HUES48 (cell line): Measurements from ENCODE around the gene SPIN1.
A peak's percentile ranks its signal among the peaks of the same experiment; 100 is the strongest.

ENCODE experiments used
- H3K27ac ChIP-seq: one replicate; pipeline ENCODE4 v1.7.0; 2013; ENCODE audit warnings: low read depth, low read length, inconsistent platforms
- H3K27me3 ChIP-seq: 2 replicates; pipeline ENCODE4 v1.6.1; 2013; ENCODE audit warnings: mild to moderate bottlenecking, low read length; ENCODE audit not compliant: control insufficient read depth, insufficient read depth
- H3K36me3 ChIP-seq: 2 replicates; pipeline ENCODE4 v1.6.1; 2013; ENCODE audit warnings: low read length; ENCODE audit not compliant: control insufficient read depth, insufficient read depth
- H3K4me1 ChIP-seq: 2 replicates; pipeline ENCODE4 v1.6.1; 2013; ENCODE audit warnings: mild to moderate bottlenecking, low read length; ENCODE audit not compliant: control insufficient read depth, insufficient read depth
- H3K4me3 ChIP-seq: 2 replicates; pipeline ENCODE4 v1.5.1; 2013; ENCODE audit warnings: mild to moderate bottlenecking, low read depth, low read length
- H3K9ac ChIP-seq: 2 replicates; pipeline ENCODE4 v1.6.1; 2013; ENCODE audit warnings: mild to moderate bottlenecking, low read depth, low read length, moderate library complexity
- H3K9me3 ChIP-seq: 2 replicates; pipeline ENCODE4 v1.6.1; 2013; ENCODE audit warnings: low read length; ENCODE audit not compliant: control insufficient read depth, insufficient read depth

Gene SPIN1

GRCh38 chr9:88458716-88459465 lies 70.6 kb downstream of the SPIN1 start:
- Histone ChIP-seq H3K9ac (no peak overlapping the region), H3K27ac (no peak overlapping the region), H3K4me3 (no peak overlapping the region), H3K27me3 (no peaks in the 10 kb centered on the region), H3K4me1 (peaks cover 12% of the 10 kb centered on the region), H3K36me3 (peaks cover 50% of the 10 kb centered on the region), H3K9me3 (no peaks in the 10 kb centered on the region)

GRCh38 chr9:88460587-88461332 lies 72.5 kb downstream of the SPIN1 start:
- H3K9me3 ChIP-seq = no peaks in the 10 kb centered on the region
- H3K36me3 ChIP-seq = peaks cover 46% of the 10 kb centered on the region
- peak overlapping the region; percentile 29 for H3K27ac ChIP-seq
- H3K4me1 ChIP-seq = peaks cover 12% of the 10 kb centered on the region
- H3K9ac ChIP-seq = no peak overlapping the region
- H3K4me3 ChIP-seq = no peak overlapping the region
- no peaks in the 10 kb centered on the region for H3K27me3 ChIP-seq

GRCh38 chr9:88462191-88462590 lies 73.9 kb downstream of the SPIN1 start:
- peaks cover 33% of the 10 kb centered on the region for H3K36me3 ChIP-seq
- H3K27me3 ChIP-seq = no peaks in the 10 kb centered on the region
- H3K4me3 ChIP-seq = no peak overlapping the region
- peaks cover 12% of the 10 kb centered on the region for H3K4me1 ChIP-seq
- H3K9ac ChIP-seq = no peak overlapping the region
- no peaks in the 10 kb centered on the region for H3K9me3 ChIP-seq
- H3K27ac ChIP-seq = no peak overlapping the region

- Histone ChIP-seq H3K4me1 (peaks cover 12% of the 10 kb centered on the region), H3K27me3 (no peaks in the 10 kb centered on the region), H3K9me3 (no peaks in the 10 kb centered on the region), H3K36me3 (peaks cover 53% of the 10 kb centered on the region), H3K4me3 (no peak overlapping the region), H3K27ac (no peak overlapping the region), H3K9ac (no peak overlapping the region)
Measured at GRCh38 chr9:88464851-88465250, 76.6 kb downstream of the SPIN1 start.

- Histone ChIP-seq H3K4me3 (no peak overlapping the region), H3K9me3 (no peaks in the 10 kb centered on the region), H3K36me3 (peaks cover 39% of the 10 kb centered on the region), H3K27me3 (no peaks in the 10 kb centered on the region), H3K9ac (no peak overlapping the region), H3K27ac (no peak overlapping the region), H3K4me1 (no peaks in the 10 kb centered on the region)
Measured at GRCh38 chr9:88468226-88468625, 80.0 kb downstream of the SPIN1 start.

GRCh38 chr9:88476491-88477271 lies 88.4 kb downstream of the SPIN1 start:
- H3K27me3 ChIP-seq = no peaks in the 10 kb centered on the region
- H3K9ac ChIP-seq = no peak overlapping the region
- no peak overlapping the region for H3K27ac ChIP-seq
- no peak overlapping the region for H3K4me3 ChIP-seq
- H3K36me3 ChIP-seq = peaks cover 45% of the 10 kb centered on the region
- H3K9me3 ChIP-seq = no peaks in the 10 kb centered on the region
- 0 out of 2 replicates have a peak, but pooled peaks cover 7% of the 10 kb centered on the region for H3K4me1 ChIP-seq

GRCh38 chr9:88477300-88477751 lies 89.1 kb downstream of the SPIN1 start:
- no peaks in the 10 kb centered on the region for H3K9me3 ChIP-seq
- H3K27me3 ChIP-seq = no peaks in the 10 kb centered on the region
- no peak overlapping the region for H3K4me3 ChIP-seq
- no peak overlapping the region for H3K9ac ChIP-seq
- no peak overlapping the region for H3K27ac ChIP-seq
- H3K4me1 ChIP-seq = 0 out of 2 replicates have a peak, but pooled peaks cover 7% of the 10 kb centered on the region
- H3K36me3 ChIP-seq = peaks cover 47% of the 10 kb centered on the region

GRCh38 chr9:88478246-88478645 lies 90.0 kb downstream of the SPIN1 start:
- Histone ChIP-seq H3K4me3 (no peak overlapping the region), H3K36me3 (peaks cover 50% of the 10 kb centered on the region), H3K4me1 (0 out of 2 replicates have a peak, but pooled peaks cover 7% of the 10 kb centered on the region), H3K9ac (no peak overlapping the region), H3K27me3 (no peaks in the 10 kb centered on the region), H3K27ac (no peak overlapping the region), H3K9me3 (no peaks in the 10 kb centered on the region)

GRCh38 chr9:88481933-88482332 lies 93.7 kb downstream of the SPIN1 start:
- Histone ChIP-seq H3K36me3 (peaks cover 31% of the 10 kb centered on the region), H3K4me1 (no peaks in the 10 kb centered on the region), H3K27ac (no peak overlapping the region), H3K9me3 (no peaks in the 10 kb centered on the region), H3K4me3 (no peak overlapping the region), H3K27me3 (no peaks in the 10 kb centered on the region), H3K9ac (no peak overlapping the region)

- H3K27me3 ChIP-seq = no peaks in the 10 kb centered on the region
- peaks cover 4% of the 10 kb centered on the region; the same call in 1 of the 2 replicates for H3K36me3 ChIP-seq
- H3K27ac ChIP-seq = no peak overlapping the region
- H3K4me3 ChIP-seq = no peak overlapping the region
- H3K9me3 ChIP-seq = no peaks in the 10 kb centered on the region
- no peak overlapping the region for H3K9ac ChIP-seq
- H3K4me1 ChIP-seq = no peaks in the 10 kb centered on the region
Measured at GRCh38 chr9:88488166-88488565, 99.9 kb downstream of the SPIN1 start.
